HG03139 (cell line): ENCODE data around the gene ZNF354B.
"Not testable (repeated sequence)": the region's sequence is repeated elsewhere in the genome, so short reads cannot be mapped to it uniquely, and the experiment has no call there.

Source experiments
- ATAC-seq: cut with Tn5 transposase; IDR thresholded peaks from one replicate; pipeline ENCODE4 v1.9.1; 2021; ENCODE audit not compliant: unreplicated experiment

The ZNF354B gene

GRCh38 chr5:178859625-178860521, at the start of gene ZNF354B:
TSS of gene ZNF354B (plus strand) at chr5:178859953. CDS start at chr5:178861048, 1,095 bp downstream.
- peak; percentile 98 for ATAC-seq

GRCh38 chr5:178817506-178817905, 42.2 kb upstream of the ZNF354B start:
- no peak for ATAC-seq

GRCh38 chr5:178818094-178818493, 41.7 kb upstream of the ZNF354B start:
- no peak for ATAC-seq

GRCh38 chr5:178820001-178820400, 39.8 kb upstream of the ZNF354B start:
- no peak for ATAC-seq

GRCh38 chr5:178825444-178825843, 34.3 kb upstream of the ZNF354B start:
- ATAC-seq: no peak

GRCh38 chr5:178826216-178826615, 33.5 kb upstream of the ZNF354B start:
- ATAC-seq: no peak

- no peak for ATAC-seq
These were observed 32.1 kb upstream of the ZNF354B start for GRCh38 chr5:178827636-178828035.

GRCh38 chr5:178831049-178831448, 28.7 kb upstream of the ZNF354B start:
- ATAC-seq: no peak

GRCh38 chr5:178832618-178833201, 27.0 kb upstream of the ZNF354B start:
- ATAC-seq: no peak

GRCh38 chr5:178836628-178837027, 23.1 kb upstream of the ZNF354B start:
- ATAC-seq: no peak

GRCh38 chr5:178838695-178839318, 20.9 kb upstream of the ZNF354B start:
- not testable (repeated sequence) for ATAC-seq

- ATAC-seq: no peak
These were observed 20.4 kb upstream of the ZNF354B start for GRCh38 chr5:178839319-178839704.

GRCh38 chr5:178840399-178840798, 19.4 kb upstream of the ZNF354B start:
- ATAC-seq: not testable (repeated sequence)

- no peak for ATAC-seq
These were observed 10.4 kb upstream of the ZNF354B start for GRCh38 chr5:178849316-178849715.

- ATAC-seq: no peak
These were observed 7.8 kb upstream of the ZNF354B start for GRCh38 chr5:178851951-178852350.

GRCh38 chr5:178854284-178854683, 5.5 kb upstream of the ZNF354B start:
- ATAC-seq: no peak

- ATAC-seq: not testable (repeated sequence)
These were observed 862 bp downstream of the ZNF354B start for GRCh38 chr5:178860615-178861014.

- ATAC-seq: no peak
These were observed 1.9 kb downstream of the ZNF354B start for GRCh38 chr5:178861627-178862026.

- ATAC-seq: no peak
These were observed 7.2 kb downstream of the ZNF354B start for GRCh38 chr5:178866946-178867345.

- ATAC-seq: no peak
These were observed 9.8 kb downstream of the ZNF354B start for GRCh38 chr5:178869577-178869976.

GRCh38 chr5:178870411-178870810, 10.7 kb downstream of the ZNF354B start:
- ATAC-seq: no peak

GRCh38 chr5:178872302-178872701, 12.5 kb downstream of the ZNF354B start:
- ATAC-seq: no peak
